Ammon's horn (tissue), 1 donor: ENCODE data around the gene ASCC3.

Experiments
- DNase-seq: peaks from one replicate; pipeline ENCODE4 v3.0.0-alpha.2; 2016; ENCODE audit warnings: low spot score

ASCC3 gene

DNA sequence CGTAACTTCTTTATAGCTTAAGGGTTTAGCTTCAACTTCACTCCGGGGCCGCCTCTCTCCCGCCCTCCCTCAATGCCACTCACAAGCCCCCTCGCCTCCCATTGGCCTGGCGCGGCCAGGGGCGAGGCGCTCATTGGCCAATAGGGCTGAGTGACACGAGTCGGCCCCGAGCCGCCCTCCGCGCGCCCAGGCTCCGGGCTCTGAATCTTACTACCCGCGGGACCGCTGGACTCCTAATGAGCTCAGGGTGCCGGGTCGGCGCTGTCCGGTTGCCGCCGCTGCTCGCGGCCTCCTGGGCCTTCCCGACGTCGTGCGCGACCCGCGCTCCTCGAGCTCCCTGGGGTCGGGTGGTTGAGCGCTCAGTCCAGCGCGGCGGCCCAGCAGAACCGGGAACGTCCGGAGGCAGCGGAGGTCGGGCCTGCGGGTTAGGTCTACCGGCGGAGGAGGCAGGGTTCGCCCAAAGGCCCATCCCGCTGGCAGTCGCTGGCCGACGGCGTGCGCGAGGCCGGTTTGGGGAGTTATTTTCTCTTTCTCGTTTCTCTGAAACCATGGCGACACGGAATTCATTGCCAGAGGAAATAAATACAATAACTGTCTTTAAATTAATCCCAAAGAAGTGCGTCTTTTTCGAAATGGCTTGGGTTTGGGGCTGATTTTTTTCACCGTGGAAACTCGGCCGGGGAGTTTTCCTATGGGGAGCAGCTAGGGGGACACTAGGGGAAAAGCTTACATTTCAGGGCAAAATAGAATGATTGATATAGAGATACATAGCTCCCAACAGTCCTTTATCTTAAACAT lies 416.0 kb downstream of the ASCC3 start, which contains the start of gene SIM1:
Gene SIM1, minus strand, starts transcription at position 19 of the 798 bp plus-strand sequence. CDS start 1,453 bp downstream, outside the sequence.
- no peak for DNase-seq

DNA sequence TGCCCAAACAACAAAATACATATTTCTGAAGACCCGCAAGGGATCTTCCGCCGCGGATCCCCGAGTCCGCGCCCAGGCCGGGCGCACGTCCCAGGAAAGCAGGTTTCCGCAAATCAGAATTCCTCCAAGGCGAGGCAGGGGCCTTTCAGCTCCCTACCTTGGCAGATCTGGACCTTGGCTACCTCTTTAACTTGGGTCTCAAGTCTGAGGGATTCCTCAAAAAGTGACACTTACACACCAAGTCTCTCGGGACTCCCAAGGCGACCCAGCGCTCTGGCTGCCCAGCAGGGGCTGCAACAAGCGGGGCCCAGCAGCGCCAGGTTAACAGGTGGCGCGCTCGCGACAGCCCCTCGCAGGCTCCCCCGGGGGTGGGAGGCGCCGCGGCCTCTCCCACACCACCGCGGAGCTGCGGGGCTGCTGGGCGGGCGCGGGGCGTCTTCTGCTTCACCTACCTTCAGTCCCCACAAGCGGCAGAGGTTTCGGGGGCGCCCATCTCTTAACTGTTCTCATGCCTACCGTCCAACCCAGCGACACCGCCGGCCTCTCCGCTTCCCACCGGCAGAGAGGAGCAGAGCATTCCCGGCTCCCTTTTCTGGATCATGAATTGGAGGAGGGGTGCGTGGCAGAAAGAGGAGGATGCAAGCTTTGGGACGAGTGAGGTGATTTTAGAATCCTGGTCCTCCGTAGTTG lies 416.8 kb downstream of the ASCC3 start:
- no peak for DNase-seq

DNA sequence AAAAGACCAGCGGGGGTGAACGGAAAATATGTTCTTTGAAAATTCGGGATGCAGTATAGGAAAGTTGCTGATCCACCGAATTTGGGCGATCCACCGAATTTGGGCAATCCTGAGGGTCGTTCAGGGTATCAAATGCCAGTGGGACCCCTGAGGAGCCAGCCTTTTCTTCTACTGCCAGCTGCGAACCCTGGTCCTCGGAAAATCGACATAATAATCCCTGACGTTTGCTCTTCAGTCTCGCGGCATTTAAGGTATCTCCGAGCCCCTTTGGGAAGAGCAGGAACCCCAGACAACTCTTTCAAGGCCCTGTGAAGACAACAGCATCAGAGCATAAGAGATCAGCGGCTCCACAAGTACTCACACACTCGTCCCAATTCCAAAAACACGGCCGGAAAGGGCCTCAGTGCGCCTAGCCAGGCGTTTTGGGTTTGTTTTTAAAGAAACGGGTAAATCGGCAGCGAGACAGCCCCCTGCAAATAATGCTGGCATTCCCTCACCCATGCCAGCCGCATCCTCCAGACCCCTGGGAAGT lies 417.4 kb downstream of the ASCC3 start:
- DNase-seq = no peak

DNA sequence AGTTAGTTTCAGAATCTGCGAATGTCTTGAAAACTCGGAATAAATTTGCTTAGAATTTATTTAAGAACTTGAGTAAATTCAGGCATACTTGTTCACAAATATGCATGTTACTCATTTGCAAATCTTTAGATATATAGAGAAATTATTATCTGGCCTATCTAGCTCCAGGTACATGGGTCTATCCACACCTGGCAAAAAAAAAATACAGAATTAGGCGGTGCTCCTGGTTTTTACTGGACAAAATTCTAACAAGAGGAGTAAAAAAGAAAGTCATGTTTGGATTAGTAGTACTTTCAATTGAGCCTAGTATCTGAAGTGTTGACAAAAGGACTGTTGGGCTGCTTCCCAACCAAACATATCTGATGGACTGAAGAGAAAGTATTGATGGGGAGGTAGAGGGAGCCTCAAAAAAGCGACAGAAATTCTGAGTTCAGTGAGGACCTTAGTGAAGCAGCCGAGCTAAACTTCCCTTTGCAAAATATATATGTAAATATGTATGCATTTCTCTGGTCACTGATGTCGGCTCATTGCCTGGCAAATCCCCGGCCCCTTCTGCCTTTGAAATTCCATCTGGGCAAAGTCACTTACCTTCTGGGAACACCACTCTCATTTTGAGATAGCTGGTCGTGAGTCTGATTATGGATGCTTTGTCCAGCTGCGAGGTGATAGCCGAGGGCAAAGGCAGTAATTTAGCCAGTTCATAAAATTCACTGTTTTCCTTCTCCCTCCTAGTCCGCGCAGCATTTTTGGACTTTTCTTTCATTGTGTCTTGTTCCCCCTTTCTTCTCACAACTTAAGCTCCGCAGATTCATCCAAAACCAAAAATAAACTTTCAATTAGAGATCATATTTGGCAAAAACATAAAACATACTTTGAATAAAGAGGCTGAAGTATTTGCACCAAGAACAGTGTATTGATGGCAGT lies 418.2 kb downstream of the ASCC3 start:
- no peak for DNase-seq

DNA sequence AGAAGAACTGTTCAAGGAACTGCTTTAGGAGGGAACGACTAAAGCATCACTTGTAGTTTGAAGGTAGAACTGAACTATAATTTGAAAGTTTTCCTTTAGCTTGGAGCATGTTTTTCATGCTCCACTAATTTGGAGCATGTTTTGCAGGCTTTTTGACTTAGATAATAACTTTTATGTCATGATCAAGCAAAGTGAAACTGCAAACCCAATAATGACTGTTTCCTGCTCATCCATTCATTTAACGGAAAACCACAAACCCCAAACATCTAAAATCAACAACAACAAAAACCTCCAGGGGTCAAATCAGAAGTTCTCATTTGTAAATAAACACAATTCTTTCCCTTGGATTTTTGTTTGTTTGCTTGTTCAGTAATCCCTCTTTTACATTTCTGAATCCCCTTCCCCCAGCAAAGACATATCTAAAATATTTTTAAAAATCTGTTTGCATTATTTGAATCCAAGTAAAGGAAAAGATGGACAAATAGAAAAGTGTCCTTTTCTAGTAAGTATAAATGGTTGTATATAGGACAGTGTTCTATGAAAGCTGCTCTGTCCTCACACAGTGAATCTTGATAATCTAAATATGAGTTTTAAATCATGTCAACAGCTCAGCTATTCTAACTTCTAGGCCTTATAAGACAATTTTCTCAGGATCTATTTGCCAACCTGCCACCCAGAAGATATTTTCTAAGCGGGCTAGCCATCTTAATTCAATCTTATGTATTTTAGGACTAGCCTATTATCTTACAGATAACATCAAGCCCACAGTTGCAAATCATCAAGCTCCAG lies 419.0 kb downstream of the ASCC3 start:
- no peak for DNase-seq

DNA sequence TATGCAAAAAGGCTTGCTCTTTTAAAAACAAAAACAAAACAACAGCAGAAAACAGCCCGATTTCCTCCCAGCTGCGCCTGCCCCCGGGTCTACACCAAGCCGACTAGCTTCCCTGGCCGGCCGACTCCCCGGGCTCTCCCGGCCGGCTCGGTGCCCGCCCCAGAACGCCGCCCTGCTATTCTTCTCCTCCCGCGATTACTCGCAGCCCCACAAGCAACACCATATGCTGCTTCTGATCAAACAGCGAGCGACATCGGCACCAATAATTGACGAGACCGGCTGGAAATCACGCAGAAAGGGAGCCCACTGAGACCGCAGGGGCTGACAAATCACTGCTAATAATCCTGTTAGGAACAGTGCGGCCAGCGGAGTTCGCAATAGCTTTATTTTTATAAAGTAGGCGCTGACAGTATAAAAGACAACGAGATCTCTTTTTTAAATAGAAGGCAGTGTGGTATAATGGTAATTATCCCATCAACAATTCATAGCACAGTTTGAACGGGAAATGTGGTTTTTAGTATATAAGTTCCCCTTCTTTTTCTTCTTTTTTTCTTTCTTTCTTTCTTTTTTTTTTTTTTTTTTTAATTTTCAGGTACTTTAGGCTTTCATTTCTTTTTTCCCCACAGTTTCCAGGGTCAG lies 419.7 kb downstream of the ASCC3 start:
- no peak for DNase-seq

DNA sequence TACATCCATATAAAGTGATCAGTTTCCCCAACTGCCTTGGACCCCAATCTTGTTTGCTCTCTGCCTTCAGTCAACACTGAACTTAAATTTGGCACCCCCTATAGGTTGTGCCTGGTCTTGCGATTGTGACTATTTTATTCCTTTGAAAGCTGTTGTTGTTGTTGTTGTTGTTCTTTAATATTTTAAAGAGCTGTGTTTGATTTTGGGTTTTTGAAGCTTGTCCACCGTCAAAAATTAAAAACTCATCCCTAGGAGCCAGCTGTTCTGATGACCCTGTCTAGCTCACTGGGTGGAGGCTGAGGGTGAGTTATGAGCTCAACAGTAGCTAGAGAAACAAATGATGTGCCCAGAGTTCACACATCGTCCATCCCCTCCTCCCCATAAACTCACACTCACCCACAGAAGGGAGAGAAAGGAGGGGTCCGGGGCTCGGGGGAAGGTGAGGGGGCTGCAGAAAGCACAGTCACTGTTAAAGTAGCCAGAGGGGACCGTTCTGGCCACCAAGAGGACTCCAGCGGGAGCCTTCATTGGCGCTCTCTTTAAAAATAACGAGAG lies 420.4 kb downstream of the ASCC3 start:
- no peak for DNase-seq

DNA sequence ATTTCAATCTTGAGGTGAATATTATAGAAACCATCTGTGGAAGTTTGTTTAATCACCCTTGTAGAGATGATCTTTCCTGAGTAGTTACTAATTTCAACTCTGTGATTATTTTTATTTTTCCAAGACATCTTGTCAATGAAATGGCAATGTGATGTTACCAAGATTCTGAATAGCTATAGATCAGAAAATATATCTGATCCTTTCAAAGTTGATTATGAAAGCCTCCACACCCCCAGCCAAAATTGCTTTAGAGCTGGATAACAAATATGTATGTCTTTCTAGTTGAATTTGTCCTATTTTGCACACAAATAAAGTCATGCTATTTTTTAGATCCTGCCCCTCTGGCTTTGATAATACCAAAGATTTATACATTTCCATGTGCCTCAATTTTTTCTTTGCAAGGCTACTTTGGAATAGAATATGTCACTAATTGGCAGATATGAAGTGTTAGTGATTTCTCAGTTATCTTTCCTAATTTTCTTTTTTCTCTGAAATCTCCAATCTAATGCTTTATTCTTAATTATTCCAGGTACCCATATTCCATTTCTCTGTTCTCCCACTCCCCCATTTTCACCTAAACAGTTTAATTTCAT lies 421.4 kb downstream of the ASCC3 start:
- no peak for DNase-seq

DNA sequence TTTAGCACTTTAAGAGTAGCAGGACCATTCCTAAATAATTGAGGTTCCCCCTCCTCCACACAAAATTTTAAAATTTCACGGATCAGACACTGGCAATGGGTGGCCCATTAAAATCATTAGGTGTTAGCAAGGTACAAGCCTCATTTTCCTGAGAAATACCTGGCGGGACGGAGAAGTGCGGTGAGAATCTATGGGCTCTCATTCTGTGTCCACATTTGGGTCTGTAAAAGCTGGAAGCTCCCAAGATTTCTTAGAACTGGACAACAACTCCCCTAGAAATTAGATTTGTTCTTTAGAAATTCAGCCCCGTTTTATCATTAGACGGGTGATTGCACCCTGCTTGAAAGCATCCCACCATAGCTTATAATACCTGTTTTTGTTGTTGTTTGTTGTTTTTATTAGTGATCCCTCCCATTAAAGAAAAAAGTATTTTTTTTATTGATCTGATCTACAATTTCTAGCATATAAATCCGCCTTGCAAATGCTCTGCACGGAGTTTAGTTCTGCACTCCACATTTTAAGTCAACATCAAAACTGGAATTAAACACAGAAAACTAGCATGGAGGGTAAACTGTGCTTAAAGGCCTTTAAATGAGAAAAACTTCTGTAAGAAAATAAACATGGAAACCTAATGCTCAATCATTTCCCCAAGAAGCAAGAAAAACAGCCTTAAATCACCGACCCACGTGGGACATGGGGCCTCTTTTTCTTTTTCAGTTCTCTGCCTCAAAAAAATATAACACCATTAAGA lies 422.1 kb downstream of the ASCC3 start:
- no peak for DNase-seq
